Non-pigmented ciliary epithelial cell (primary cell): ENCODE measurements around the gene FLOT1.

ENCODE experiments used
- DNase-seq: peaks from one replicate; pipeline ENCODE4 v3.0.0-alpha.2; 2010; ENCODE audit warnings: low read depth

The FLOT1 gene

GRCh38 chr6:30700340-30700739 lies 42.1 kb downstream of the FLOT1 start:
- no peak for DNase-seq

DNA sequence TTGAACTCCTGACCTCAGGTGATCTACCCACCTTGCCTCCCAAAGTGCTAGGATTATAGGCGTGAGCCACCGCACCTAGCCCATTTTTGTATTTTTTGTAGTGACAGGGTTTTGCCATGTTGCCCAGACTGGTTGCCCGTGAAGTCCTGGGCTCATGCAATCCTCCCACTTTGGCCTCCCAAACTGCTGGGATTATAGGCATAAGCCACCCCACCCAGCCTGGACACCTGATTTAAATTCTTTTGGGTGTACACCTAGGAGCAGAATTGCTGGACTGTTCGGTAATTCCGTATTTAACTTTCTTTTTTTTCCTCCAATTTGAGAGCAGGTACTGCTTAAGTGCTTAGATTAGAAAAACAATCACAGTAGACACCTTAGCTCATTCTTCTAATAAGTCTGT lies 46.1 kb downstream of the FLOT1 start:
- no peak for DNase-seq

DNA sequence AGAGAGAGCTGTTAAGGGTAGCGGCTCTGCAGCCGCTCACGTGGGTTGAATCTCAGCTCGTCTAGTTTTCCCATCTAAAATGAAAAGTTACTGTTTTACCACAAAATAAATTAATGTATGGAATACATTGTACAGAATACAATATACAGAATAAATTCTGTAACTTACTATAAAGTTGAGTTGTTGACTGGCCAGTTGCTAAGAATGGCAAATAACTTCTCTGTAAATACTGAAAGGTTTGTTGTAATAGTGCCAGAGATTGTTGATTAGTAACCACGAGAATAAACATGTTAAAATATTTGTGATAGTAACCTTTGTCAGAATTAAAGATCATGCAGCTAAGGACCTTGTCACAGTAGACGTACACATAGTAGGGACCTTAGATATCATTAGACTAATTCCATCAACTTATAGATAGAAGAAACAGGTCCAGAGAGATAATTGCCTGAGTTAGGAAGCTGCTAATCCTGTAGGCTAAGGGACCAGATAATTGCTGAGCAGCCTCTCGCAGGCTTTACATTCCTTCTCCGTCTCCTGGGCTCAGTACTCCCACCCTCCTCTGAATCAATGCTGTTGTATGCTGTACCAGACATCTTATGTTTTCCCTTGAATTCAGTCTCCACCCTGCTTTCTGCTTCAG lies 51.2 kb downstream of the FLOT1 start:
- DNase-seq = no peak

- DNase-seq = no peak
These were observed 51.9 kb downstream of the FLOT1 start, which contains the start of gene NRM for GRCh38 chr6:30690403-30691207. Gene NRM, minus strand, starts transcription at chr6:30690984. Its CDS starts 10 bp downstream, at chr6:30690974.

GRCh38 chr6:30689985-30690384 lies 52.5 kb downstream of the FLOT1 start:
- no peak for DNase-seq

- DNase-seq = no peak
These were observed 53.2 kb downstream of the FLOT1 start for GRCh38 chr6:30689022-30689865.

DNA sequence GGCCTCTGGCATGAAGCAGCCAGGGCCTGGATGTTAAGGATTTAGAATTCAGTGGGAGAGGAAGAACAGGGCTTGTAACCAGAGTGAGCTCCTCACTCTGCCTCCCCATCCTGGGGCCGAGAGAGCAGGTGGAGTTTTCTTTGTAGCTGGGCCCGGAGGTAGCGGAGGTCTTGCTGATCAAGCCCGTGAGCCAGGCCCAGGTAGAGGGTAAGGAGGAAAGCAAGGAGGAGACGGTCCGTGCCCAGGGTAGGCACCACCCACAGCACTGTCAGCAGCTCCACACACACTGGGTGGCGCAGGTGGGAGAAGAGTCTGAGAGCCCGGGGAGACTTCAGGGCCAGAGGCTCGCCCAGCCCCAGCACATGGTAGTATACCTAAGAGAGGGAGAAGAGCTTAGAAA lies 53.9 kb downstream of the FLOT1 start:
- no peak for DNase-seq

DNA sequence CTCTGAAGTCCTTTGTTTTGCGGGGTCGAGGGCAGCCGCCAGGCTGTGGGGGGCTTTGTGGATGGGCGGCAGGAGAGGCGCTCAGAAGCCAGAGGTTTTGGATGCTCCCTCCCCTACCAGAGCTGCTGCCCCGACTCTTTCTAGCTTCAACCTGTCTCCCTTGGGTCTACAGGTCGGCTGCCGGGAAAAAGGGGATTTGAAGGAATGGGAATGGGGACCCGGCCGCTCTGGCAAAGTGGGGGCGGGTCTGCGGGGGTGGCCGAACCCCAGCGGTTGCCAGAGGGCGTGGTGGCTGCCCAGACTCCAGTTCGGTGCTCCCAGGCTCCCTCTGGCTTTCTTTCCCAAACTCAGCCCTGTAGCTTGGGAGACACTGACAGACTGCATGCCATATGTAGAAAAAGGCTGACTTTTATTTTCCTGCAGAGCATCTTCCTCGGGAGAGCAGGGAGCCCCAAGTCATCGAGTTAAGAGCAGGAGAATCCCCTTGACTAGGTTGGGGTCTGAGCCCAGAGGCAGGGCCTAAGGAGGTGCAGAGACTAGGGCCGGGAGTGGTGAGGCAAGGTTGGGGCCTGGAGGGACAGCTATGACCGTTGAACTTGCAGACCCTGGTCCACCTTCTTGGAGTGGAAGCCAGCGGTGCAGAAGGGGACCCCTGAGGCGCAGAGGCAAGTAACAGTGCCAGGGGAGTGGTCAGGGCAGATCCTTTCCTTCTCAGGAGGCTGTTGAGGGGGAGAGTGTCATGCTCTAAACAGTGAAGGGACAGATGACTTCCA lies 54.6 kb downstream of the FLOT1 start:
- DNase-seq = no peak

DNA sequence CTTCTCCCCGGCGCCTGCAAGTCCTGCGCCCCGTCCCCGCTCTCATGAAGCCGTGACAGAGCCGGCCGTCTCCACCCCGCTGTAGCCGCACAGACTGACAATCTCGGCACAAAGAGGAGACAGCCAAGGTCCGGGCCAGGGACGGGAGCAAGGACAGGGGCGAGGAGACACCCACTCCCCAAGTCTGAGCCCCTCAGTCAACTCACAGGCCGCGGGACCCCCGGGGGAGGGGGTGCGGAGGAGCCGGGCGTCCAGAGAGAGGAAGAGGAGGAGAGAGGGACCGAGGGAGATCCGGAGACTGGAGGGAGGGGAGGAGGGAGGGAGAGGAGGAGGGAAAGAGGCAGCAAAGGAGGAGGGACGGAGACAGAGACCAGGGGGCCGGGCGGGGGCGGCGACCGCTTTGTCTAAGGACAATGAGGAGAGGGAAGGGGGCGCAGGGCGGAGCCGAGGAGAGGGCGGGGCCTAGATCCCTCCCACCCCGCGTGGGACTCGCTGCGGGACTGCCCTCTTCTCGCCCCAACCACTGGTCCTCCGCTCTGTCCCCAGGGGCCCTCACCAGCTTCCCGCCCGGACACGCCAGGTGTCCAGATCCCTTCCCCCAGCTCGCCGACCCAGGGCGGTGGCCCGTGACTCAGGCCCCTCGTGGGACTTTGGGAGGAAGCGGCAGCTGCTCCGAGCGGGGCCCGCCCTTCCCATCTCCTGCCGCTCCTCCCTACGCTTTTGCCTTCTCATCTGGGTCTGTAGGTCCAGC lies 55.4 kb downstream of the FLOT1 start:
- DNase-seq = peak; percentile 79

DNA sequence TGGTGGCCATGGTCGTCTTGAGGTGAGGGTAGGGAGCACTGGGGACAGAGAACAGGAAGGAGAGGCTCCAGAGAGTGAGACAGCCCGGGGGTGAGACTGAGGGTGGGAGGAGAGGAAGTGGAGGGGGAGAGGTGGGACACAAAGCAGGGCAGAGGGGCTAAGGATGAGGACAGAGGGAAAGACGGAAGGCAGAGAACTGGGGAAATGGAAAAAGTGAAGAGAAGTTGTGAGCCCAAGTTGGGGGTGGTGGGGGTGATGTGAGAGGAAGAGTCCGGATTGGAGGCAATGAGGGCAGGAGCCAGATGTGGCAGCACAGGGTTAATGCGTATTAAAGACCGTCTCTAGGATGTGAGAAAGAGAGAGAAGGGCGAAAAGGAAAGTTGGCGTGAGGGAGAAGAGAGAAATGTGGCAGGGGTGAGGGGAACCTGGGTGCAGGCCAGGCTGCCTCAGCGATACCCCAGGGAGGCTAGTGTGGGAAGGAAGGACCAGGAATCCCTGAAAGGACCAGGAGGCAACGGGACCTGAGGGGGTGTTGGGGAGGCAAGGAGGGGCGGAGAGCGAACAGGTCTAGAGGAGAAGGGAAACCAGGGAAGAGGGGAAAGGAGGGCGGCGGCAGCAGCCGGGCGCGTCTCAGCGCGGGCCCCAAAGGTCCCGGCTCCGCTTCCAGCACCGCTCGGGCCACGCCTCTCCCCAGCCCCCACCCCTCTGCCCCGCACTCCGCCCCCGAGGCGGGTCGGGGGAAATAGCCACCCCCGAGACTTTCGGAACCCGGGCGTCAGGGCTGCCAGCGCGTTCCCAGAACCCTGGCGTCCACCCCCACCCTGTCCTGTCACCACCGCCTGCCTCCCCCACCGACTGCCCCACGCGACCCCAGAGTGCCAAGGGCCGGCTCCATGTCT lies 56.2 kb downstream of the FLOT1 start, which contains the start of gene PPP1R18:
Gene PPP1R18, minus strand, starts transcription at position 637 of the 899 bp plus-strand sequence. Its CDS starts 627 bp downstream, at position 10.
- no peak for DNase-seq

- no peak for DNase-seq
These were observed 57.1 kb downstream of the FLOT1 start for GRCh38 chr6:30685157-30686008.

GRCh38 chr6:30684386-30685156 lies 57.9 kb downstream of the FLOT1 start:
- DNase-seq = no peak

GRCh38 chr6:30683980-30684338 lies 58.5 kb downstream of the FLOT1 start:
- no peak for DNase-seq

- no peak for DNase-seq
These were observed 59.1 kb downstream of the FLOT1 start for GRCh38 chr6:30683183-30683979.

GRCh38 chr6:30682143-30683117 lies 60.1 kb downstream of the FLOT1 start:
- peak; percentile 80 for DNase-seq

- DNase-seq = no peak
These were observed 60.7 kb downstream of the FLOT1 start for GRCh38 chr6:30681766-30682142.
